ENCODE measurements around the gene KRT3.

KRT3 gene

GRCh38 chr12:52813885-52814709 is 18.2 kb upstream of the KRT3 start, which contains the start of gene KRT4:
Gene KRT4 (minus strand): TSS chr12:52814116. CDS start chr12:52814058, 58 bp downstream.
- DNase-seq: no peak

- no peak for DNase-seq
Measured at GRCh38 chr12:52813203-52813819, 17.4 kb upstream of the KRT3 start.

GRCh38 chr12:52812749-52813148 is 16.8 kb upstream of the KRT3 start:
- no peak for DNase-seq

GRCh38 chr12:52812073-52812400 is 16.1 kb upstream of the KRT3 start:
- no peak for DNase-seq

- no peak for DNase-seq
Measured at GRCh38 chr12:52811191-52812072, 15.5 kb upstream of the KRT3 start.

- DNase-seq: no peak
Measured at GRCh38 chr12:52810554-52810953, 14.6 kb upstream of the KRT3 start.

GRCh38 chr12:52809166-52809565 is 13.2 kb upstream of the KRT3 start:
- no peak for DNase-seq

GRCh38 chr12:52808573-52809160 is 12.8 kb upstream of the KRT3 start:
- DNase-seq: no peak

- DNase-seq: no peak
Measured at GRCh38 chr12:52807544-52808470, 11.9 kb upstream of the KRT3 start.

GRCh38 chr12:52806821-52807543 is 11.1 kb upstream of the KRT3 start:
- DNase-seq: no peak

- DNase-seq: no peak
Measured at GRCh38 chr12:52806169-52806811, 10.4 kb upstream of the KRT3 start.

GRCh38 chr12:52805739-52806138 is 9.8 kb upstream of the KRT3 start:
- no peak for DNase-seq

- DNase-seq: no peak
Measured at GRCh38 chr12:52805000-52805399, 9.1 kb upstream of the KRT3 start.

GRCh38 chr12:52802442-52802841 is 6.5 kb upstream of the KRT3 start:
- no peak for DNase-seq

- no peak for DNase-seq
Measured at GRCh38 chr12:52801773-52802172, 5.9 kb upstream of the KRT3 start.

GRCh38 chr12:52800259-52800917 is 4.5 kb upstream of the KRT3 start:
- no peak for DNase-seq

GRCh38 chr12:52799505-52800211 is 3.7 kb upstream of the KRT3 start:
- DNase-seq: no peak

All from hypothalamus (tissue), 51 donors.